Neuronal stem cell (in vitro differentiated cells): ENCODE measurements around the gene PA2G4.

Experiments used
- DNase-seq: peaks from one replicate; pipeline ENCODE4 v3.0.0-alpha.2; 2013; ENCODE audit warnings: low spot score
- H2AFZ ChIP-seq: one replicate; pipeline ENCODE4 v1.6.1; 2013; ENCODE audit warnings: mild to moderate bottlenecking, low read length, inconsistent platforms
- H2AK5ac ChIP-seq: 2 replicates; pipeline ENCODE4 v1.6.1; 2013; ENCODE audit warnings: low read depth, mild to moderate bottlenecking, inconsistent platforms, low read length, moderate library complexity, mixed read lengths
- H2BK120ac ChIP-seq: 2 replicates; pipeline ENCODE4 v1.6.1; 2013; ENCODE audit warnings: low read depth, mild to moderate bottlenecking, inconsistent platforms, low read length, moderate library complexity, mixed read lengths
- H2BK12ac ChIP-seq: one replicate; pipeline ENCODE4 v1.6.1; 2013; ENCODE audit warnings: low read length, inconsistent platforms
- H2BK15ac ChIP-seq: 2 replicates; pipeline ENCODE4 v1.6.1; 2013; ENCODE audit warnings: mild to moderate bottlenecking, low read length, inconsistent platforms, mixed read lengths
- H2BK5ac ChIP-seq: one replicate; pipeline ENCODE4 v1.6.1; 2013; ENCODE audit warnings: inconsistent platforms, mild to moderate bottlenecking, low read length, moderate library complexity
- H3K14ac ChIP-seq: one replicate; pipeline ENCODE4 v1.6.1; 2013; ENCODE audit warnings: low read length, inconsistent platforms
- H3K18ac ChIP-seq: 2 replicates; pipeline ENCODE4 v1.6.1; 2013; ENCODE audit warnings: low read length, inconsistent platforms
- H3K23ac ChIP-seq: 2 replicates; pipeline ENCODE4 v1.6.1; 2013; ENCODE audit warnings: low read depth, mild to moderate bottlenecking, mixed read lengths, low read length, inconsistent platforms; ENCODE audit not compliant: poor library complexity
- H3K27ac ChIP-seq: replicated peaks from 3 replicates; pipeline ENCODE4 v1.5.1; 2013; ENCODE audit warnings: low read length, inconsistent platforms
- H3K27me3 ChIP-seq, 3 experiments: 2 replicates each; pipeline ENCODE4 v1.6.1; 2013; ENCODE audit warnings: low read length in 3 of 3, mild to moderate bottlenecking in 2 of 3, inconsistent platforms in 1 of 3, low read depth in 1 of 3, mixed read lengths in 1 of 3, moderate library complexity in 1 of 3; ENCODE audit not compliant: control insufficient read depth in 3 of 3, insufficient read depth in 3 of 3
- H3K36me3 ChIP-seq, 2 donors: replicated peaks in 1 of 2; 2 replicates each; pipeline ENCODE4 v1.6.1; 2013; ENCODE audit warnings: low read length in 2 of 2; ENCODE audit not compliant: control insufficient read depth in 2 of 2, insufficient read depth in 2 of 2
- H3K4ac ChIP-seq: 2 replicates; pipeline ENCODE4 v1.6.1; 2013; ENCODE audit warnings: inconsistent platforms, mild to moderate bottlenecking, low read length, moderate library complexity
- H3K4me1 ChIP-seq, 2 donors: 1 replicate in 1 of 2; 2 replicates in 1 of 2; pipeline ENCODE4 v1.6.1; 2013; ENCODE audit warnings: low read length in 2 of 2, low read depth in 1 of 2; ENCODE audit not compliant: control insufficient read depth in 2 of 2, insufficient read depth in 1 of 2
- H3K4me2 ChIP-seq: one replicate; pipeline ENCODE4 v1.6.1; 2013; ENCODE audit warnings: mild to moderate bottlenecking, low read length, inconsistent platforms; ENCODE audit not compliant: insufficient read depth, poor library complexity, severe bottlenecking
- H3K4me3 ChIP-seq, 2 donors: 2 replicates each; pipeline ENCODE4 v1.5.1; 2013; ENCODE audit warnings: low read length in 2 of 2, mild to moderate bottlenecking in 2 of 2, inconsistent platforms in 1 of 2, moderate library complexity in 1 of 2
- H3K79me1 ChIP-seq: one replicate; pipeline ENCODE4 v1.6.1; 2013; ENCODE audit warnings: low read depth, mild to moderate bottlenecking, inconsistent platforms, low read length, moderate library complexity
- H3K9ac ChIP-seq: one replicate; pipeline ENCODE4 v1.6.1; 2013; ENCODE audit warnings: mild to moderate bottlenecking, low read depth, low read length, inconsistent platforms; ENCODE audit not compliant: poor library complexity
- H3K9me3 ChIP-seq, 2 donors: replicated peaks in 1 of 2; 2 replicates each; pipeline versions ENCODE3 to v1.6.1; 2013; ENCODE audit warnings: low read length in 2 of 2, mild to moderate bottlenecking in 2 of 2, inconsistent platforms in 1 of 2, low read depth in 1 of 2, mixed read lengths in 1 of 2, moderate library complexity in 1 of 2; ENCODE audit not compliant: control insufficient read depth in 2 of 2, insufficient read depth in 1 of 2
- H4K8ac ChIP-seq: one replicate; pipeline ENCODE4 v1.6.1; 2013; ENCODE audit warnings: low read depth, mild to moderate bottlenecking, inconsistent platforms, low read length, moderate library complexity
- H4K91ac ChIP-seq: one replicate; pipeline ENCODE4 v1.6.1; 2013; ENCODE audit warnings: low read length, low read depth, mild to moderate bottlenecking, inconsistent platforms; ENCODE audit not compliant: poor library complexity
- WGBS, 2 donors: extraction: QIAGEN DNeasy Blood & Tissue Kit; methylation state at CpG; one replicate each; pipeline ENCODE4 v1.1.7; 2013; ENCODE audit warnings: missing lambda C conversion rate in 2 of 2, mixed read lengths in 1 of 2; ENCODE audit not compliant: insufficient read length in 2 of 2, insufficient replicate concordance in 1 of 2; ENCODE audit errors: extremely low coverage in 2 of 2; 5-methylcytosine and 5-hydroxymethylcytosine counted together

The PA2G4 gene

GRCh38 chr12:56127888-56128669 is 23.7 kb downstream of the PA2G4 start, which contains the start of gene ESYT1:
TSS of gene ESYT1 (plus strand) at chr12:56128267. CDS start at chr12:56128320, 53 bp downstream.
- Histone ChIP-seq H3K18ac (peak within 1 kb of the TSS; percentile 95), H2BK12ac (peak within 1 kb of the TSS; percentile 44), H2BK15ac (peak within 1 kb of the TSS; percentile 76), H3K27me3 (no peaks in the 10 kb centered on the region), H3K9me3 (no peaks in the 10 kb centered on the region), H3K79me1 (no peaks in the 10 kb centered on the region), H3K4me2 (peak within 1 kb of the TSS; percentile 92), H4K91ac (peak within 1 kb of the TSS; percentile 59), H3K23ac (peak within 1 kb of the TSS; percentile 77), H3K4me3 (peak within 1 kb of the TSS; percentile 82 to 83), H2BK120ac (no peak within 1 kb of the TSS), H3K14ac (peak within 1 kb of the TSS; percentile 92), H2AFZ (peak within 1 kb of the TSS; percentile 88), H4K8ac (no peak within 1 kb of the TSS), H3K9ac (peak within 1 kb of the TSS; percentile 96), H2BK5ac (no peak within 1 kb of the TSS), H3K4me1 (peaks cover 13% of the 10 kb centered on the region in 2 donors), H3K36me3 (peaks cover 24 to 37% of the 10 kb centered on the region in 2 donors), H2AK5ac (peak within 1 kb of the TSS; percentile 16), H3K4ac (no peak within 1 kb of the TSS), H3K27ac (peak within 1 kb of the TSS; percentile 63)
- DNase-seq, result peak; percentile 100
- no CpG with 5 or more reads among the region's 49 CpGs for WGBS, 2 donors

- H2BK15ac ChIP-seq, result peak overlapping the region; percentile 76
- H2BK12ac ChIP-seq, result peak overlapping the region; percentile 44
- no peak overlapping the region for H4K91ac ChIP-seq
- peak overlapping the region; percentile 16 for H2AK5ac ChIP-seq
- H3K18ac ChIP-seq, result peak overlapping the region; percentile 95
- peak overlapping the region; percentile 92 for H3K14ac ChIP-seq
- peak overlapping the region; percentile 77 for H3K23ac ChIP-seq
- H3K27me3 ChIP-seq, result no peaks in the 10 kb centered on the region
- WGBS, 2 donors, result no CpG with 5 or more reads among the region's 20 CpGs
- peaks cover 13% of the 10 kb centered on the region in 2 donors for H3K4me1 ChIP-seq
- no peak overlapping the region for H3K4ac ChIP-seq
- H3K27ac ChIP-seq, result no peak overlapping the region
- peak overlapping the region; percentile 82 to 83 for H3K4me3 ChIP-seq
- no peak overlapping the region for H4K8ac ChIP-seq
- H3K9ac ChIP-seq, result peak overlapping the region; percentile 96
- no peak for DNase-seq
- H2BK120ac ChIP-seq, result no peak overlapping the region
- H3K36me3 ChIP-seq, result peaks cover 30 to 44% of the 10 kb centered on the region in 2 donors
- peak overlapping the region; percentile 92 for H3K4me2 ChIP-seq
- no peak overlapping the region for H2BK5ac ChIP-seq
- H3K79me1 ChIP-seq, result no peaks in the 10 kb centered on the region
- peak overlapping the region; percentile 88 for H2AFZ ChIP-seq
- H3K9me3 ChIP-seq, result no peaks in the 10 kb centered on the region
Observed at GRCh38 chr12:56128670-56129205, 24.4 kb downstream of the PA2G4 start.

GRCh38 chr12:56129206-56129941 is 25.0 kb downstream of the PA2G4 start:
- Histone ChIP-seq H3K36me3 (peaks cover 33 to 46% of the 10 kb centered on the region in 2 donors), H3K23ac (peak overlapping the region; percentile 31), H3K27ac (no peak overlapping the region), H2AK5ac (no peak overlapping the region), H3K79me1 (no peaks in the 10 kb centered on the region), H2BK15ac (no peak overlapping the region), H3K14ac (no peak overlapping the region), H3K9me3 (no peaks in the 10 kb centered on the region), H2BK12ac (no peak overlapping the region), H3K27me3 (no peaks in the 10 kb centered on the region), H2AFZ (peak overlapping the region; percentile 88), H2BK120ac (no peak overlapping the region), H3K18ac (peak overlapping the region; percentile 95), H3K9ac (peak overlapping the region; percentile 96), H2BK5ac (no peak overlapping the region), H3K4me2 (peak overlapping the region; percentile 92), H3K4ac (no peak overlapping the region), H3K4me1 (peaks cover 13% of the 10 kb centered on the region in 2 donors), H3K4me3 (peak overlapping the region; percentile 82 to 83), H4K8ac (no peak overlapping the region), H4K91ac (no peak overlapping the region)
- WGBS, 2 donors, result no CpG with 5 or more reads among the region's 29 CpGs
- no peak for DNase-seq
